Measurements from ENCODE around the gene CXCL10. TPM values are rescaled to one million over a fixed set of nuclear protein-coding genes. Genes with fewer than 3 reads are reported as not detected.

CXCL10 gene
- total RNA-seq, 1 experiment from 2014 or later, result not detected

- DNase-seq (ENCODE audit: low read depth), result no peak
These were observed 30.8 kb downstream of the CXCL10 start for GRCh38 chr4:75992462-75992861.

GRCh38 chr4:75989846-75990528, 33.3 kb downstream of the CXCL10 start:
- no peak for DNase-seq (ENCODE audit: low read depth)

- peak; percentile 81 for DNase-seq (ENCODE audit: low read depth)
These were observed 38.2 kb downstream of the CXCL10 start for GRCh38 chr4:75985116-75985515.

GRCh38 chr4:75980576-75980975, 42.7 kb downstream of the CXCL10 start:
- DNase-seq (ENCODE audit: low read depth), result no peak

GRCh38 chr4:75976177-75976576, 47.1 kb downstream of the CXCL10 start:
- no peak for DNase-seq (ENCODE audit: low read depth)

- no peak for DNase-seq (ENCODE audit: low read depth)
These were observed 49.5 kb downstream of the CXCL10 start for GRCh38 chr4:75973766-75974165.

Other genes starting within 250 kb of the CXCL10 start
- gene PPEF2, start 121.0 kb downstream of the CXCL10 start, total RNA-seq (2014; rRNA removed), result 0.06 TPM in 1 of 2 replicates, not detected in the other
- gene NAAA, start 82.5 kb downstream of the CXCL10 start, total RNA-seq (2014; rRNA removed), result 21.3 and 24.4 TPM in 2 replicates
- 36.9 and 39.7 TPM in 2 replicates for gene SDAD1, start 32.6 kb downstream of the CXCL10 start, total RNA-seq (2014; rRNA removed)
- gene CXCL9, start 16.0 kb downstream of the CXCL10 start, total RNA-seq (2014; rRNA removed), result not detected in 2 replicates
- gene CXCL11, start 12.6 kb upstream of the CXCL10 start, total RNA-seq (2014; rRNA removed), result 0.40 TPM in 1 of 2 replicates, not detected in the other
- not detected in 2 replicates for gene ART3, start 51.2 kb upstream of the CXCL10 start, total RNA-seq (2014; rRNA removed)
- 42.4 and 48.2 TPM in 2 replicates for gene NUP54, start 124.9 kb upstream of the CXCL10 start, total RNA-seq (2014; rRNA removed)
- 156 and 163 TPM in 2 replicates for gene SCARB2, start 190.3 kb upstream of the CXCL10 start, total RNA-seq (2014; rRNA removed)
- gene FAM47E, start 228.2 kb upstream of the CXCL10 start, total RNA-seq (2014; rRNA removed), result 0.11 and 0.19 TPM in 2 replicates

Measured in LHCN-M2 (cell line).